ENCODE measurements around the gene DSCAML1. TPM values are rescaled to one million over a fixed set of nuclear protein-coding genes. Genes with fewer than 3 reads are reported as not detected.

DSCAML1 gene
- total RNA-seq, 1 donor from 2014 or later: 0.09 TPM

DNA sequence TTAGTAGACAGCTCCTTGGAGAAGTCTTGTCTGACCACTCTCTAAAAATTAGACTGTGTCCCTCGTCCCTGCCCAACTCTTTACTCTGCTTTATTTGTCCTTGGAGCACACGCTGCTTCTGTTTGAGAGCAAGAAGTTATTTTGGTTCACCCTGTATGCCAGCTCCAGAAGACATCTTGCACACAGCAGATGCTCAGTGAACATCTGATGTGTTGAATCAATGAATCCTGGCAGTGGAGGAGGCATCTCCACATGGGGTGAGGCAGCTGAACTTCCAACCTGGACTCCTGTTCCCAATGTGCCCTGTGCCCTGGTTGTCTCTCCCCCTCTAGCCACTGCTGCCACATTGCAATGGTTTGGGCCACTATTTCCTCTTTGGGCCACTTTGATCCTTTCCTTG is 255.8 kb downstream of the DSCAML1 start:
- Mint-ChIP-seq H3K27ac (ENCODE audit: unreplicated experiment) (no peak overlapping the region), H3K36me3 (ENCODE audit: low read depth) (no peaks in the 10 kb centered on the region), H3K27me3 (ENCODE audit: low read depth) (no peaks in the 10 kb centered on the region), H3K4me1 (peaks cover 25% of the 10 kb centered on the region), H3K4me3 (no peak overlapping the region), H3K9me3 (no peaks in the 10 kb centered on the region)
- no peak for DNase-seq (ENCODE audit: low read depth, low spot score)
- TF ChIP-seq, protein P1, sequence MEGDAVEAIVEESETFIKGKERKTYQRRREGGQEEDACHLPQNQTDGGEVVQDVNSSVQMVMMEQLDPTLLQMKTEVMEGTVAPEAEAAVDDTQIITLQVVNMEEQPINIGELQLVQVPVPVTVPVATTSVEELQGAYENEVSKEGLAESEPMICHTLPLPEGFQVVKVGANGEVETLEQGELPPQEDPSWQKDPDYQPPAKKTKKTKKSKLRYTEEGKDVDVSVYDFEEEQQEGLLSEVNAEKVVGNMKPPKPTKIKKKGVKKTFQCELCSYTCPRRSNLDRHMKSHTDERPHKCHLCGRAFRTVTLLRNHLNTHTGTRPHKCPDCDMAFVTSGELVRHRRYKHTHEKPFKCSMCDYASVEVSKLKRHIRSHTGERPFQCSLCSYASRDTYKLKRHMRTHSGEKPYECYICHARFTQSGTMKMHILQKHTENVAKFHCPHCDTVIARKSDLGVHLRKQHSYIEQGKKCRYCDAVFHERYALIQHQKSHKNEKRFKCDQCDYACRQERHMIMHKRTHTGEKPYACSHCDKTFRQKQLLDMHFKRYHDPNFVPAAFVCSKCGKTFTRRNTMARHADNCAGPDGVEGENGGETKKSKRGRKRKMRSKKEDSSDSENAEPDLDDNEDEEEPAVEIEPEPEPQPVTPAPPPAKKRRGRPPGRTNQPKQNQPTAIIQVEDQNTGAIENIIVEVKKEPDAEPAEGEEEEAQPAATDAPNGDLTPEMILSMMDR (conservative IDR thresholded peaks at IDR 0.05): no peak

GRCh38 chr11:117538263-117539135 is 258.5 kb downstream of the DSCAML1 start:
- Mint-ChIP-seq H3K4me3 (no peak overlapping the region), H3K27me3 (ENCODE audit: low read depth) (no peaks in the 10 kb centered on the region), H3K9me3 (no peaks in the 10 kb centered on the region), H3K36me3 (ENCODE audit: low read depth) (no peaks in the 10 kb centered on the region), H3K27ac (ENCODE audit: unreplicated experiment) (peak overlapping the region; percentile 43), H3K4me1 (peaks cover 20% of the 10 kb centered on the region)
- TF ChIP-seq, protein P1 (conservative IDR thresholded peaks at IDR 0.05): no peak
- no peak for DNase-seq (ENCODE audit: low read depth, low spot score)

DNA sequence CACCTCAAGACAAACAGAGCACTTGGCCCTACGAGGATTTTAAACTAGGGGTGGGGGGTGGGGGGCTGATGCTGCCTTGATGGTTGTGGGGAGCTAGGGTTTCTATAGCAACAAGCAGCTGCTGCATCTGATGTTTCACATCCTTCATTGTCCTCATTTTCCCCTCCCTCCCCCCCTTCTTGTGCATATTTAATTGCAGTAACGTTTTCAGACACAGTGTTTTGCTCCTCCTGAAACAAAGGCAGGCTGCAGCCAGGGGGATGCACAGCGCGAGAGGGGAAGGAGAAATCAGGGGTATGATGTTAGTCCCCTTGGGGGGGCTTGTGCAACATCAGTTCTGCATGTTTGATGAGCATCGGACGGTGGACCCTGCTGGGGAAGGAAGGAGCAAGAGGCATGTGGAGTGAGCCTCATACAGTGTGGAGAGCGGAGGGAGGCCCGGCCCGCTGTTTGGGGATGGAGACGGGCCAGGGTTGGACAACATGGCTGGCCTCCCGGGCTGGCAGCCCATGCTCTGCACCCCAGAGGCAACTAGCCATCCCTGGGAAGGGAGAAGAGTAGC is 261.1 kb downstream of the DSCAML1 start:
- TF ChIP-seq, protein P1 (conservative IDR thresholded peaks at IDR 0.05): no peak
- Mint-ChIP-seq H3K4me1 (peaks cover 20% of the 10 kb centered on the region), H3K36me3 (ENCODE audit: low read depth) (no peaks in the 10 kb centered on the region), H3K4me3 (no peak overlapping the region), H3K27me3 (ENCODE audit: low read depth) (no peaks in the 10 kb centered on the region), H3K9me3 (no peaks in the 10 kb centered on the region), H3K27ac (ENCODE audit: unreplicated experiment) (peak overlapping the region; percentile 81)
- no peak for DNase-seq (ENCODE audit: low read depth, low spot score)

- H3K36me3 Mint-ChIP-seq (ENCODE audit: low read depth): no peaks in the 10 kb centered on the region
- no peak overlapping the region for H3K27ac Mint-ChIP-seq (ENCODE audit: unreplicated experiment)
- H3K4me3 Mint-ChIP-seq: no peak overlapping the region
- no peaks in the 10 kb centered on the region for H3K9me3 Mint-ChIP-seq
- H3K4me1 Mint-ChIP-seq: peaks cover 20% of the 10 kb centered on the region
- TF ChIP-seq, protein P1 (conservative IDR thresholded peaks at IDR 0.05): no peak
- DNase-seq (ENCODE audit: low read depth, low spot score): no peak
- H3K27me3 Mint-ChIP-seq (ENCODE audit: low read depth): no peaks in the 10 kb centered on the region
Measured at GRCh38 chr11:117535201-117535849, 261.7 kb downstream of the DSCAML1 start.

- no peak for DNase-seq (ENCODE audit: low read depth, low spot score)
- no peak overlapping the region for H3K27ac Mint-ChIP-seq (ENCODE audit: unreplicated experiment)
- no peaks in the 10 kb centered on the region for H3K9me3 Mint-ChIP-seq
Measured at GRCh38 chr11:117532568-117532967, 264.4 kb downstream of the DSCAML1 start.

More at GRCh38 chr11:117532568-117532967, 264.4 kb downstream of the DSCAML1 start:
- TF ChIP-seq, protein P1 (conservative IDR thresholded peaks at IDR 0.05): no peak
- Mint-ChIP-seq H3K4me1 (peaks cover 22% of the 10 kb centered on the region), H3K27me3 (ENCODE audit: low read depth) (no peaks in the 10 kb centered on the region), H3K36me3 (ENCODE audit: low read depth) (no peaks in the 10 kb centered on the region), H3K4me3 (no peak overlapping the region)

All from neural crest cell (in vitro differentiated cells).